ENCODE measurements around the gene TTC21A. TPM values are rescaled to one million over a fixed set of nuclear protein-coding genes. Genes with fewer than 3 reads are reported as not detected.

TTC21A gene
- total RNA-seq, 2 donors from 2014 or later = 9.0 to 23.2 TPM

GRCh38 chr3:39118931-39119660, 11.6 kb downstream of the TTC21A start:
- intact Hi-C loops (cut with DNase I) = no loop called here

GRCh38 chr3:39121621-39122020, 14.1 kb downstream of the TTC21A start:
- H3K27me3 ChIP-seq (replicated peaks; ENCODE audit: insufficient read depth) = no peaks in the 10 kb centered on the region
- H3K36me3 ChIP-seq = no peaks in the 10 kb centered on the region
- H3K4me1 ChIP-seq (replicated peaks) = peaks cover 15% of the 10 kb centered on the region
- intact Hi-C loops (cut with DNase I) = loop anchor here (10.0 kb wide), 1 partner anchor 263 kb away; the partner anchor contains the start of gene SLC25A38
- no peak for TF ChIP-seq POLR2AphosphoS5 (IDR thresholded peaks at IDR 0.05)
- WGBS = 86% methylated on average over 2 of the region's 2 CpGs
- no peak overlapping the region for H3K4me3 ChIP-seq
- no peak for DNase-seq (ENCODE audit: low spot score)
- no peaks in the 10 kb centered on the region for H3K9me3 ChIP-seq
- H3K27ac ChIP-seq = no peak overlapping the region

More at GRCh38 chr3:39118931-39119660, 11.6 kb downstream of the TTC21A start:
- Histone ChIP-seq H3K4me3 (no peak overlapping the region), H3K27ac (no peak overlapping the region), H3K36me3 (no peaks in the 10 kb centered on the region), H3K27me3 (replicated peaks; ENCODE audit: insufficient read depth) (no peaks in the 10 kb centered on the region), H3K4me1 (replicated peaks) (no peaks in the 10 kb centered on the region), H3K9me3 (no peaks in the 10 kb centered on the region)
- 70% methylated on average over 5 of the region's 5 CpGs for WGBS
- no peak for DNase-seq (ENCODE audit: low spot score)
- TF ChIP-seq CTCF (IDR thresholded peaks at IDR 0.05) (no peak), POLR2AphosphoS5 (IDR thresholded peaks at IDR 0.05) (no peak), POLR2A (IDR thresholded peaks at IDR 0.05) (no peak)

GRCh38 chr3:39122813-39123212, 15.3 kb downstream of the TTC21A start:
- H3K27me3 ChIP-seq (replicated peaks; ENCODE audit: insufficient read depth) = no peaks in the 10 kb centered on the region
- TF ChIP-seq POLR2AphosphoS5 (IDR thresholded peaks at IDR 0.05) (no peak), POLR2A (IDR thresholded peaks at IDR 0.05) (no peak), CTCF (IDR thresholded peaks at IDR 0.05) (no peak)
- intact Hi-C loops (cut with DNase I) = loop anchor here (10.0 kb wide), 1 partner anchor 262 kb away; the partner anchor contains the start of gene SLC25A38

GRCh38 chr3:39124876-39125840, 17.7 kb downstream of the TTC21A start:
- no peak overlapping the region for H3K4me3 ChIP-seq
- H3K4me1 ChIP-seq (replicated peaks) = peaks cover 15% of the 10 kb centered on the region
- H3K27ac ChIP-seq = peak overlapping the region; percentile 79 to 88
- H3K27me3 ChIP-seq (replicated peaks; ENCODE audit: insufficient read depth) = no peaks in the 10 kb centered on the region
- intact Hi-C loops (cut with DNase I) = loop anchor here (10.0 kb wide), 1 partner anchor 260 kb away; the partner anchor contains the start of gene SLC25A38
- H3K36me3 ChIP-seq = no peaks in the 10 kb centered on the region
- WGBS = 70% methylated on average over 5 of the region's 5 CpGs
- DNase-seq (ENCODE audit: low spot score) = peak; percentile 63
- H3K9me3 ChIP-seq = no peaks in the 10 kb centered on the region
- peak; percentile 9 for TF ChIP-seq POLR2AphosphoS5 (IDR thresholded peaks at IDR 0.05)
- TF ChIP-seq POLR2A (IDR thresholded peaks at IDR 0.05) = no peak
- peak in 3 of 4 experiments; percentile 40 to 71 (median 67) for TF ChIP-seq CTCF (IDR thresholded peaks at IDR 0.05)

More at GRCh38 chr3:39122813-39123212, 15.3 kb downstream of the TTC21A start:
- Histone ChIP-seq H3K9me3 (no peaks in the 10 kb centered on the region), H3K4me1 (replicated peaks) (peaks cover 15% of the 10 kb centered on the region), H3K4me3 (no peak overlapping the region), H3K27ac (no peak overlapping the region), H3K36me3 (no peaks in the 10 kb centered on the region)
- 95% methylated on average over 1 of the region's 1 CpG for WGBS
- DNase-seq (ENCODE audit: low spot score) = no peak
